Lung (tissue), 12 donors: ENCODE measurements around the gene PPM1N. TPM values are rescaled to one million over a fixed set of nuclear protein-coding genes. Genes with fewer than 3 reads are reported as not detected.
A peak's percentile ranks its signal among the peaks of the same experiment; 100 is the strongest.

ENCODE experiments used
- ATAC-seq: fragments of 200-7000 bp; cut with Tn5 transposase; one replicate; pipeline ENCODE4 v1.9.1; 2020; ENCODE audit warnings: moderate number of reproducible peaks; ENCODE audit not compliant: insufficient read depth, low FRiP score
- DNase-seq, 3 donors: peaks; one replicate each; pipeline ENCODE4 v3.0.0-alpha.2; 2013 to 2017
- H3K27ac ChIP-seq, 2 donors: one replicate each; pipeline ENCODE4 v1.5.1; 2013; ENCODE audit warnings: mild to moderate bottlenecking in 2 of 2, moderate library complexity in 2 of 2, control low read depth in 1 of 2, inconsistent platforms in 1 of 2, low read depth in 1 of 2, low read length in 1 of 2
- H3K27me3 ChIP-seq, 3 donors: one replicate each; pipeline ENCODE4 v1.5.1; 2013; ENCODE audit warnings: low read length in 2 of 3; ENCODE audit not compliant: control insufficient read depth in 3 of 3, insufficient read depth in 3 of 3
- H3K36me3 ChIP-seq, 4 donors: one replicate each; pipeline ENCODE4 v1.5.1; 2013; ENCODE audit warnings: low read length in 4 of 4, mild to moderate bottlenecking in 1 of 4, moderate library complexity in 1 of 4; ENCODE audit not compliant: control insufficient read depth in 4 of 4, insufficient read depth in 4 of 4
- H3K4me1 ChIP-seq, 5 donors: one replicate each; pipeline ENCODE4 v1.5.1; 2013; ENCODE audit warnings: low read length in 5 of 5, mild to moderate bottlenecking in 2 of 5, moderate library complexity in 1 of 5; ENCODE audit not compliant: control insufficient read depth in 5 of 5, insufficient read depth in 5 of 5
- H3K4me3 ChIP-seq: one replicate; pipeline ENCODE4 v1.5.1; 2013; ENCODE audit warnings: mild to moderate bottlenecking, control low read depth, moderate library complexity
- H3K9ac ChIP-seq, 2 donors: one replicate each; pipeline ENCODE4 v1.5.1; 2013; ENCODE audit warnings: low read length in 2 of 2, control low read depth in 1 of 2; ENCODE audit not compliant: insufficient read depth in 1 of 2
- H3K9me3 ChIP-seq, 4 donors: one replicate each; pipeline ENCODE4 v1.5.1; 2013; ENCODE audit warnings: low read length in 3 of 4, mild to moderate bottlenecking in 1 of 4, moderate library complexity in 1 of 4; ENCODE audit not compliant: control insufficient read depth in 4 of 4, insufficient read depth in 3 of 4
- WGBS, 2 donors: extraction: QIAGEN DNeasy Blood & Tissue Kit; methylation state at CpG; one replicate each; pipeline ENCODE4 v1.1.7; 2013; 5-methylcytosine and 5-hydroxymethylcytosine counted together
- polyA plus RNA-seq, 2 donors: library from polyadenylated mRNA; stranded (reverse); fragments of 200-250 nt; gene quantifications; one replicate each; pipeline ENCODE4 v1.2.1, GENCODE V29; 2013
- total RNA-seq, 2 donors: library from RNA; depleted of rRNA in 1 of 2; stranded (reverse); fragments of >200 nt in 1 of 2; gene quantifications; one replicate each; pipeline ENCODE4 v1.2.1, GENCODE V29; 2014 to 2021
- TF ChIP-seq, protein P1 (sequence below): IDR thresholded peaks from 2 replicates; pipeline ENCODE4 v1.5.1; 2012; ENCODE audit warnings: mild to moderate bottlenecking; ENCODE audit errors: control extremely low read depth, extremely low read depth
- donor health status: control.
- donor health status: control.
- donor health status: Bipolar disorder and iron deficiency.
- donor health status: healthy.
- donor health status: DM: yes; HTN: yes; CAD: no.

The PPM1N gene
- total and polyA plus RNA-seq, 4 donors = 0.37 to 8.1 (median 1.6) TPM

DNA sequence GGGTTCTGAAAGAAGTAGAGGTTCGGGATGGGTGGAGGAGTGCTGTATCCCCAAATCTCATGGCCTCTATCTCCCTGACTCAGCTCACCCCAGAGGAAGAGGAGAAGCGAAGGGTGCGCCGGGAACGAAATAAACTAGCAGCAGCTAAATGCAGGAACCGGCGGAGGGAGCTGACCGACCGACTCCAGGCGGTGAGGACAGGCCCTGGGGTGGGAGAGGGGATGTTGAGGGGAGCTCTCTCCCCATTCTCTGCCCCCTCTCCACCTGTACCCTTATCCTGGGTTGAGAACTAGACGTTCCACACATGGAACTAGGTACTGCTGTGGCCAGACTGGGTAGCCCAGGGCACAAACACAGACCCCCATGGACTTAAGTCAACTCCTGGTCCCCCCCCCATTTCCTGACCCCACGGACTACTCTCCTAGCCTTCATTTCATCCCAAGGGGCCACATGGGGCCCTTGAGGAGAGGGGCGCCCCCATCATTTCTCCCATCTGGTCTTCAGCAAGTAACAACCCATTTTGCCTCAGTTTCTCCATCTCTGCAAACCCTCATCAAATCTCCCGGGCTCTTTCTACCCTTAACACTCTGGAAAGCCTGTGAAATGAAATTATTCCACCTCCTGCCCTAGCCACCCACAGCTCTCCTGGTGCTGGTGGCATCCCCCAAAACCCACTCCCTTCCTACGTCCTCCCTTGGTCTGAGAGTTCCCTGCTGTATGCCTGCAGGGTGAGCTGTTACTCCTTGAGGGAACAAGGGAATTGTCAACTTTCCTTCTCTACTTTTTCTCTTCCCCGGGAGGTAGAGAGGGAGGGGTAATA lies 26.9 kb upstream of the PPM1N start:
- peak in 2 of 3 donors; percentile 59 to 65 for DNase-seq
- Histone ChIP-seq H3K4me1 (peaks cover 0 to 62% (median 6%) of the 10 kb centered on the region in 5 donors), H3K27me3 (peaks cover 0 to 29% (median 26%) of the 10 kb centered on the region in 3 donors), H3K4me3 (no peak overlapping the region), H3K27ac (no peak overlapping the region), H3K36me3 (peaks cover 0 to 5% (median 0%) of the 10 kb centered on the region in 4 donors), H3K9me3 (no peaks in the 10 kb centered on the region), H3K9ac (no peak overlapping the region)
- ATAC-seq = no peak
- TF ChIP-seq, protein P1, sequence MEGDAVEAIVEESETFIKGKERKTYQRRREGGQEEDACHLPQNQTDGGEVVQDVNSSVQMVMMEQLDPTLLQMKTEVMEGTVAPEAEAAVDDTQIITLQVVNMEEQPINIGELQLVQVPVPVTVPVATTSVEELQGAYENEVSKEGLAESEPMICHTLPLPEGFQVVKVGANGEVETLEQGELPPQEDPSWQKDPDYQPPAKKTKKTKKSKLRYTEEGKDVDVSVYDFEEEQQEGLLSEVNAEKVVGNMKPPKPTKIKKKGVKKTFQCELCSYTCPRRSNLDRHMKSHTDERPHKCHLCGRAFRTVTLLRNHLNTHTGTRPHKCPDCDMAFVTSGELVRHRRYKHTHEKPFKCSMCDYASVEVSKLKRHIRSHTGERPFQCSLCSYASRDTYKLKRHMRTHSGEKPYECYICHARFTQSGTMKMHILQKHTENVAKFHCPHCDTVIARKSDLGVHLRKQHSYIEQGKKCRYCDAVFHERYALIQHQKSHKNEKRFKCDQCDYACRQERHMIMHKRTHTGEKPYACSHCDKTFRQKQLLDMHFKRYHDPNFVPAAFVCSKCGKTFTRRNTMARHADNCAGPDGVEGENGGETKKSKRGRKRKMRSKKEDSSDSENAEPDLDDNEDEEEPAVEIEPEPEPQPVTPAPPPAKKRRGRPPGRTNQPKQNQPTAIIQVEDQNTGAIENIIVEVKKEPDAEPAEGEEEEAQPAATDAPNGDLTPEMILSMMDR = no peak
- 88 to 90% methylated on average over 16 of the region's 16 CpGs for WGBS, 2 donors

DNA sequence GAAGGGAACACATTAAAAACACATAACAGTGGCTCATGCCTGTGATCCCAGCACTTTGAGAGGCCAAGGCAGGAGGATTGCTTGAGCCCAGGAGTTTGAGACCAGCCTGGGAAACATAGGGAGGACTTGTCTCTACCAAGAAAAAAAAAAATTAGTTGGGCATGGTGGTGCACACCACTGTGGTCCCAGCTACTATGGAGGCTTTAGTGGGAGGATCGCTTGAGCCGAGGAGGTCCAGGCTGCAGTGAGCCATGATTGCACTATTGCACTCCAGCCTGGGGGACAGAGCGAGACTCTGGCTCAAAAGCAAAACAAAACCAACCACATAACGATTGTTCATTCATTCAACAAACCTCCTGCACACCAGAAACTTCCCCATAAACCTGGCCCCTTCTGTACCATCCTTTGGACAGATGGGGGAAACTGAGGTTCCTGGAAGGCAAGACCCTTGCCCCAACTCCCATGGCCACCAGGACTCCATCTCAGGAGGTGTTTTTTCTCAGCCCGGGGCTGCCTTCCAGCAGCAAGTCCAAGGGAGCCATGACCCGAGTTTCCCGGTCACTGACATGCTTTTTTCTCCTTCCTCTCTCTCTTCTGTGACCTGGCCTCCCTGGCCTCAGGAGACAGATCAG lies 26.2 kb upstream of the PPM1N start:
- H3K27me3 ChIP-seq = peaks cover 0 to 31% (median 25%) of the 10 kb centered on the region in 3 donors
- no peak overlapping the region for H3K4me3 ChIP-seq
- no peak overlapping the region for H3K9ac ChIP-seq
- ATAC-seq (no peak), DNase-seq (peak in 1 of 3 donors; percentile 65)
- no peak overlapping the region for H3K27ac ChIP-seq
- peaks cover 0 to 63% (median 6%) of the 10 kb centered on the region in 5 donors for H3K4me1 ChIP-seq
- 63 to 67% methylated on average over 7 of the region's 7 CpGs for WGBS, 2 donors
- peaks cover 0 to 5% (median 0%) of the 10 kb centered on the region in 4 donors for H3K36me3 ChIP-seq
- no peaks in the 10 kb centered on the region for H3K9me3 ChIP-seq
- TF ChIP-seq, protein P1 = no peak

GRCh38 chr19:45472563-45473366 lies 25.5 kb upstream of the PPM1N start:
- Histone ChIP-seq H3K27me3 (peaks cover 0 to 31% (median 25%) of the 10 kb centered on the region in 3 donors), H3K27ac (peak overlapping the region in 1 of 2 donors; percentile 34), H3K4me1 (peaks cover 0 to 61% (median 6%) of the 10 kb centered on the region in 5 donors), H3K36me3 (peaks cover 0 to 5% (median 0%) of the 10 kb centered on the region in 4 donors), H3K9me3 (no peaks in the 10 kb centered on the region), H3K9ac (no peak overlapping the region), H3K4me3 (no peak overlapping the region)
- WGBS, 2 donors = 18 to 46% methylated on average over 42 to 44 of the region's 44 CpGs
- ATAC-seq (no peak), DNase-seq (peak in 2 of 3 donors; percentile 72 to 80)
- TF ChIP-seq, protein P1 = no peak
